SKM-1 (cell line): Measurements from ENCODE around the gene TOPORS.

Experiments used
- DNase-seq: peaks from one replicate; lab custom pipeline; 2025; ENCODE audit not compliant: unreplicated experiment; lab: John Stamatoyannopoulos, UW

TOPORS gene

DNA sequence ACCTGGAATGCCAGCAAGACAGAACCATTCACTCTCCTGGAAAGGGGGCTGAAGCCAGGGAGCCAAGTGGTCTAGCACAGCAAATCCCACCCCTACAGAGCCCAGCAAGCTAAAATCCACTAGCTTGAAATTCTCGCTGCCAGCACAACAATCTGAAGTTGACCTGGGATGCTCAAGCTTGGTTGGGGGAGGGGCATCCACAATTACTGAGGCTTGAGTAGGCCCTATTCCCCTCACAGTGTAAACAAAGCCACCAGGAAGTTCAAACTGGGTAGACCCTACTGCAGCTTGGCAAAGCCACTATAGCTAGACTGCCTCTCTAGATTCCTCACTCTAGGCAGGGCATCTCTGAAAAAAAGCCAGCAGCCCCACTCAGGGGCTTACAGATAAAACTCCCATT is 43.7 kb downstream of the TOPORS start:
- DNase-seq: no peak

DNA sequence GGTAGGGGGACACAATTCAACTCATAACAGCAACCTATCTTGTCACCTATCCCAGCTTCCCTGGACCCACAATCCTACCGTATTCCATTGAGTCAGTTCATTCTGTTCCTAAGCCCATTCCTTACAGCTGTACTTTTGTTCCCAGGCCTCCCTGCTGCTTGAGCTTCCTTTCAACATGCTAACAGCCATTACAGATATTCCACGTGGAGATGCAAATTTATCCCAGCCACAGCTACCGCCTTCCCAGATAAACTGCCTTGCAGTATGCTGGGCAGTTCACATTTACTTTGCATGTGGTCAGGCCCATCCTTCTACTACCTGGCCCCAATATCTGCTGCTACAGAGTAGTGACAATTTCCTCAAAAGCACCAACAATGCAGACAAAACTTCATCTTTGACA is 49.4 kb downstream of the TOPORS start:
- DNase-seq: no peak

DNA sequence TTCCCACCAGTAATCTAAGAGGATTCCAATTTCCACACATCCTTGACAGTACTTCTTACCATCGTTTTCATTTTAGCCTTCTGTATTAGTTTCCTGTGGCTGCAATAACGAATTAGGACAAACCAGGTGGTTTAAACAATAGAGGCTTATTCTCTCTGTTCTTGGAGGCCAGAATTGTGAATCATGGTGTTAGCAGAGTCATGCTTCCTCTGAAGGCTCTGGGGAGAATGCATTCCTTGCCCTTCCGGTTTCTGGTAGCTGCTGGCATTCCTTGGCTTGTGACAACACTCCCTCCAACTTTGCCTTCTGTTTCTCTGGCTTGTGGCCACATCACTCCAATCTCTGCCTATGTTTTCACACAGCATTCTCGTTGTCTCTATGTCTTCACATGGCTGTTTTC is 49.9 kb downstream of the TOPORS start:
- DNase-seq: no peak

DNA sequence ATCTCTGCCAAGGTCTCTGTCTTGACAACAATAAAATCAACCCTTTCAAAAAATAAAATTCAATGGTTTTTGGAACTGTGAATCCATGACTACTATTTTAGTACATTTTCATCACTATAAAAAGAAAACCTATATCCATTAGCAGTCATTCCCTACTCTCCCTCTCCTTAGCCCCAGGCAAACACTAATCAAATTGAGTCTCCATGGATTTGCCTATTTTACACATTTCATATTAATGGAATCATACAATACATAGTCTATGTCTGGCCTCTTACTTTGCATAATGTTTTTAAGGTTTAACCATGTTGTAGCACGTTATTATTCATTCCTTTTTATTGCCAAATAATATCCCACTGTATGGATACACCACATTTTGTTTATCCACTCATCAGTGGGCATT is 50.5 kb downstream of the TOPORS start:
- no peak for DNase-seq

DNA sequence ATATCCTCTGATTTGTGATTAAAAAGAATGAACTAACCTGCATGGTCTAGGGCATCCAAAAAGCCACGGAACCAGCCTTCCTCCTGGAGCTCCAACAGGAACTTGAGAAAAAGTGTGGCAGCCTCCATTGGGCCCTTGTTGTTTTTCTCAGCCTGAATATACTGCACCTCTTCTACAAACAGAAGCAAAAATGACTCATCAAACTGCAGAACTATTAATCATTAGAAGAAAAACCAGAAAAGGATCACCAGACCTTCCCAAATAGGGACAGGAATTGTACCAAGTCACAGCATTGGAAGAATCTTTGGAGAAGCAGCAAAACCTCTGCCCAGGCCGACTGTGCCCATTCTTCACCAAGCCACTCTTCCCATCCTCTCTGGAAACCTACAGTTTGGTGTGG is 51.6 kb downstream of the TOPORS start:
- no peak for DNase-seq

DNA sequence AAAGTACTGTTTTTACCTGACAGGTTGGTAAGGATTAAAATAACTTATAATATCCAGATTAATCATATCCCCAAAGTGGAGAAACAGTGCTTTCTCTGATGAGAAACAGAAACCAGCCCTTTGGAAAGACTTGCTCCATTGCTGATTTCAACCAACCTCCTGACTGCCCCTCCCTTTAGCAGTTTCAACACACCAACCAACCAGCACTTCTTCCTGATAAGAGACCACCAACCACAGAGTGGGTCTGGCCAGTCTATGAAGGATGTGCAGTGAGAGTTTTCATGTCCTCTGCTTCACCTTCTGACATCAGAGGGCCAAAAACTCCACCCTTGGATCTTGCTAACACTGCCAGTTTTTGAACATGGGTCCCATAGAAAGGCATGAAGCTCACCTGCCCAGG is 54.5 kb downstream of the TOPORS start:
- no peak for DNase-seq

DNA sequence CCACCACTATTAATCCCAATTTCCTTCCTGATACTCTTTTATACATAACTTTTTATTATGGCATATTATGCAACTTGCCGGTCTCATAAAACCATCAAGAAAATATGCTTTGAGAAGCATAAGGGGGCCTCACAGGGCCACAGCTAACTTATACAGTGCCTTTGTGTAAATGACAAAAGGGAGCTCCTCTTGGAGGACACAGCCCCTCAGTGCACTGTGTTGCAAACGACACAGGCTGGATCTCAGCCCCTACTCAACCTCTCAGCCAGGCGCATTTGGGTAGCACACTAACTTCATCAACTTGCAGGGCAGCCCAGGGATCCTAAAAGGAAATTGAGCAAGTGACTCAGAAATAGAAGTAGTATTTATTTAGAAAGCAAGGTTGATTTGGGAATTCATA is 61.8 kb downstream of the TOPORS start:
- no peak for DNase-seq
